GM23338 (cell line): ENCODE measurements around the gene WTIP. TPM values are rescaled to one million over a fixed set of nuclear protein-coding genes. Genes with fewer than 3 reads are reported as not detected.

ENCODE experiments used
- ATAC-seq: fragments of 200-7000 bp; cut with Tn5 transposase; 3 replicates; pipeline ENCODE4 v1.9.1; 2020
- DNase-seq: peaks from one replicate; pipeline ENCODE4 v3.0.0-alpha.2; 2015; ENCODE audit warnings: low spot score
- H2AFZ ChIP-seq: fragments of 200-600 bp; sonication (generic); 2 replicates; pipeline ENCODE4 v1.8.0; 2016; ENCODE audit warnings: antibody characterized with exemption, mild to moderate bottlenecking, moderate library complexity
- H3F3A ChIP-seq: fragments of 200-600 bp; sonication (generic); replicated peaks from 2 replicates; pipeline ENCODE4 v1.8.0; 2017; ENCODE audit warnings: antibody characterized with exemption, mixed run types, low read depth
- H3K27ac ChIP-seq: fragments of 200-600 bp; sonication (generic); 2 replicates; pipeline ENCODE4 v1.6.1; 2016; ENCODE audit warnings: low read depth
- H3K27me3 ChIP-seq: fragments of 200-600 bp; sonication (generic); 2 replicates; pipeline ENCODE4 v1.8.0; 2016; ENCODE audit warnings: mild to moderate bottlenecking, mixed run types, moderate library complexity; ENCODE audit not compliant: insufficient read depth
- H3K36me3 ChIP-seq: fragments of 200-600 bp; sonication (generic); 2 replicates; pipeline ENCODE4 v1.8.0; 2016; ENCODE audit warnings: mild to moderate bottlenecking; ENCODE audit not compliant: insufficient read depth
- H3K4me1 ChIP-seq: fragments of 200-600 bp; sonication (generic); 2 replicates; pipeline ENCODE4 v1.8.0; 2016; ENCODE audit warnings: mild to moderate bottlenecking, moderate library complexity; ENCODE audit not compliant: insufficient read depth
- H3K4me2 ChIP-seq: fragments of 200-600 bp; sonication (generic); 2 replicates; pipeline ENCODE4 v1.7.1; 2017; ENCODE audit warnings: mixed run types
- H3K4me3 ChIP-seq: fragments of 200-600 bp; sonication (generic); 2 replicates; pipeline ENCODE4 v1.6.1; 2016; ENCODE audit warnings: mixed run types
- H3K79me2 ChIP-seq: fragments of 200-600 bp; sonication (generic); replicated peaks from 2 replicates; pipeline ENCODE4 v1.8.0; 2017; ENCODE audit warnings: mild to moderate bottlenecking; ENCODE audit not compliant: insufficient read depth
- H3K9me2 ChIP-seq: fragments of 200-600 bp; sonication (generic); 2 replicates; pipeline ENCODE4 v1.8.0; 2017; ENCODE audit not compliant: insufficient read depth
- H4K20me1 ChIP-seq: fragments of 200-600 bp; sonication (generic); replicated peaks from 2 replicates; pipeline ENCODE4 v1.8.0; 2017; ENCODE audit warnings: mild to moderate bottlenecking; ENCODE audit not compliant: insufficient read depth
- H3K27ac Mint-ChIP-seq: 2 replicates; pipeline ENCODE4 v1.8.0; 2020; ENCODE audit warnings: inconsistent platforms, mild to moderate bottlenecking, moderate library complexity, mixed read lengths
- H3K27me3 Mint-ChIP-seq: 3 replicates; pipeline ENCODE4 v1.8.0; 2022; ENCODE audit warnings: low read depth, mild to moderate bottlenecking, moderate library complexity, mixed read lengths, inconsistent platforms; ENCODE audit not compliant: insufficient read depth, poor library complexity
- H3K36me3 Mint-ChIP-seq: 3 replicates; pipeline ENCODE4 v1.8.0; 2021; ENCODE audit warnings: low read depth, mild to moderate bottlenecking, inconsistent platforms, moderate library complexity, mixed read lengths
- H3K4me1 Mint-ChIP-seq: 3 replicates; pipeline ENCODE4 v1.8.0; 2020; ENCODE audit warnings: mild to moderate bottlenecking, inconsistent platforms, mixed read lengths
- H3K4me3 Mint-ChIP-seq: 3 replicates; pipeline ENCODE4 v1.8.0; 2021; ENCODE audit warnings: moderate library complexity, mild to moderate bottlenecking, inconsistent platforms, mixed read lengths
- H3K9me3 Mint-ChIP-seq: 3 replicates; pipeline ENCODE4 v1.8.0; 2020; ENCODE audit warnings: moderate library complexity, mild to moderate bottlenecking, inconsistent platforms, mixed read lengths
- CREB1 ChIP-seq: fragments of 250-450 bp; sonication (Bioruptor Pico); IDR thresholded peaks from 2 replicates; pipeline ENCODE4 v1.5.0; 2020; ENCODE audit warnings: low read depth, mild to moderate bottlenecking, moderate library complexity
- JUNB ChIP-seq: IDR thresholded peaks from one replicate; pipeline ENCODE4 v1.6.1; 2016; ENCODE audit warnings: antibody characterized with exemption; ENCODE audit not compliant: unreplicated experiment
- NANOG ChIP-seq: IDR thresholded peaks from 2 replicates; pipeline ENCODE4 v1.6.1; 2016; ENCODE audit warnings: antibody characterized with exemption, borderline replicate concordance
- STAT1 ChIP-seq: IDR thresholded peaks from one replicate; pipeline ENCODE4 v1.6.1; 2016; ENCODE audit warnings: antibody characterized with exemption; ENCODE audit not compliant: unreplicated experiment
- ZNF114 ChIP-seq: fragments of 250-450 bp; sonication (Bioruptor Pico); IDR thresholded peaks from 2 replicates; pipeline ENCODE4 v1.5.0; 2020; ENCODE audit warnings: mild to moderate bottlenecking, moderate library complexity
- ZNF331 ChIP-seq: fragments of 250-450 bp; sonication (Bioruptor Pico); IDR thresholded peaks from 2 replicates; pipeline ENCODE4 v1.5.0; 2020; ENCODE audit warnings: low read depth, mild to moderate bottlenecking, moderate library complexity
- polyA plus RNA-seq: library from polyadenylated mRNA; unstranded; fragments of >200 nt; fragmentation: Nextera tagmentation; extraction: Ambion mirVana; gene quantifications from 2 replicates; pipeline ENCODE4 v1.2.1, GENCODE V29; 2016
- total RNA-seq: library from RNA; depleted of rRNA; stranded (reverse); fragments of >200 nt; shearing (Covaris generic); gene quantifications from 2 replicates; pipeline ENCODE4 v1.2.3, GENCODE V29; 2014
- TF ChIP-seq, protein P1 (sequence below): IDR thresholded peaks from one replicate; pipeline ENCODE4 v1.6.1; 2018; ENCODE audit warnings: antibody characterized with exemption; ENCODE audit not compliant: unreplicated experiment
- TF ChIP-seq, protein P2 (sequence below): fragments of 250-450 bp; sonication (Bioruptor Pico); IDR thresholded peaks from 2 replicates; pipeline ENCODE4 v1.5.0; 2020; ENCODE audit warnings: mild to moderate bottlenecking, moderate library complexity
- TF ChIP-seq, protein P3 (sequence below), 2 experiments: fragments of 200-600 bp in 1 of 2; sonication (generic) in 1 of 2; conservative IDR thresholded peaks; 2 replicates each; pipeline versions ENCODE4 v1.5.1 to v1.6.1; 2016 to 2017; ENCODE audit warnings: antibody characterized with exemption in 2 of 2, low read depth in 2 of 2, mild to moderate bottlenecking in 2 of 2, moderate library complexity in 1 of 2

The WTIP gene
- total and polyA plus RNA-seq, 2 experiments from 2014 or later: 0.47 to 8.9 TPM

DNA sequence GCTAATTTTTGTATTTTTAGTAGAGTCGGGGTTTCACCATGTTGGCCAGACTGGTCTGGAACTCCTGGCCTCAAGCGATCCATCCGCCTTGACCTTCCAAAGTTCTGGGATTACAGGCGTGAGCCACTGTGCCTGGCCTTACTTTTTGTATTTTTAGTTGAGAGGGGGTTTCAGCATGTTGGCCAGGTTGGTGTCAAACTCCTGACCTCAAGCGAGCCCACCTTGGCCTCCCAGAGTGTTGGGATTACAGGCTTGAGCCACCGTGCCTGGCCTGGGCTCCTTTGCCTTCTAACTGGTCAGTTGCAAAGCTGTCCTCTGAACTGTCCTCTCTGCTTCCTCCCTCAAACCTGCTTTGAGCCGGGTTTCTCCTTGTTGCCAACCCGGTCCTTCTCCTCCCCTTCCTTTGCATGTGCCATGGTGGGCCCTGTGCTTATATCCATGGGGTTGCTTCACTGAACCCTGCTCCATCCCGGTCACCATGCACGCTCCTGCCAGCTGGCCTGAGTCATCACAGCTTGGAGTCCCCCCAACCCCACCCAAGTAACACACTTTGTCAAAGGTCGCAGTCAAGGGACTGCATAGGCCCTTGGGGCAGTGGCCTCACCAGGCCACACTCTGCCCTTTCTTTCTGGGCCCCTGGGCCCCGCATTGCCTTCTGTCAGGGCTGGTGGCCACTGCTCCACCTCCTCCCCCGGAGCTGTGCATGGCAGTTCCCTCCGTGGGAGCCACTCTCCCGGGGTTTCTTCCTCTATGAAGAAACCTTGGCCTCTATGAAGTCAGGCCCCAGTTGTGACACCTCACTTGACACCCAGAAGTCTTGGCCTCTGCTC is 21.2 kb downstream of the WTIP start:
- Mint-ChIP-seq H3K36me3 (peaks cover 4% of the 10 kb centered on the region; the same call in 1 of the 3 replicates), H3K9me3 (0 out of 3 replicates have a peak, but pooled peaks cover under 1% of the 10 kb centered on the region), H3K27ac (peak overlapping the region; percentile 86; the same call in 1 of the 2 replicates), H3K4me3 (no peak overlapping the region; the same call in 2 of the 3 replicates), H3K27me3 (peaks cover 11% of the 10 kb centered on the region), H3K4me1 (peaks cover 11% of the 10 kb centered on the region)
- H3F3A ChIP-seq: no peaks in the 10 kb centered on the region
- no peaks in the 10 kb centered on the region for H3K79me2 ChIP-seq
- no peak overlapping the region for H3K4me2 ChIP-seq
- no peaks in the 10 kb centered on the region for H3K36me3 ChIP-seq
- H4K20me1 ChIP-seq: no peaks in the 10 kb centered on the region; the same call in none of the 2 replicates
- ATAC-seq: no peak
- no peak overlapping the region for H3K27ac ChIP-seq
- DNase-seq: no peak
- H3K27me3 ChIP-seq: peaks cover 16% of the 10 kb centered on the region
- TF ChIP-seq STAT1: no peak
- TF ChIP-seq ZNF331: no peak
- TF ChIP-seq, protein P1, sequence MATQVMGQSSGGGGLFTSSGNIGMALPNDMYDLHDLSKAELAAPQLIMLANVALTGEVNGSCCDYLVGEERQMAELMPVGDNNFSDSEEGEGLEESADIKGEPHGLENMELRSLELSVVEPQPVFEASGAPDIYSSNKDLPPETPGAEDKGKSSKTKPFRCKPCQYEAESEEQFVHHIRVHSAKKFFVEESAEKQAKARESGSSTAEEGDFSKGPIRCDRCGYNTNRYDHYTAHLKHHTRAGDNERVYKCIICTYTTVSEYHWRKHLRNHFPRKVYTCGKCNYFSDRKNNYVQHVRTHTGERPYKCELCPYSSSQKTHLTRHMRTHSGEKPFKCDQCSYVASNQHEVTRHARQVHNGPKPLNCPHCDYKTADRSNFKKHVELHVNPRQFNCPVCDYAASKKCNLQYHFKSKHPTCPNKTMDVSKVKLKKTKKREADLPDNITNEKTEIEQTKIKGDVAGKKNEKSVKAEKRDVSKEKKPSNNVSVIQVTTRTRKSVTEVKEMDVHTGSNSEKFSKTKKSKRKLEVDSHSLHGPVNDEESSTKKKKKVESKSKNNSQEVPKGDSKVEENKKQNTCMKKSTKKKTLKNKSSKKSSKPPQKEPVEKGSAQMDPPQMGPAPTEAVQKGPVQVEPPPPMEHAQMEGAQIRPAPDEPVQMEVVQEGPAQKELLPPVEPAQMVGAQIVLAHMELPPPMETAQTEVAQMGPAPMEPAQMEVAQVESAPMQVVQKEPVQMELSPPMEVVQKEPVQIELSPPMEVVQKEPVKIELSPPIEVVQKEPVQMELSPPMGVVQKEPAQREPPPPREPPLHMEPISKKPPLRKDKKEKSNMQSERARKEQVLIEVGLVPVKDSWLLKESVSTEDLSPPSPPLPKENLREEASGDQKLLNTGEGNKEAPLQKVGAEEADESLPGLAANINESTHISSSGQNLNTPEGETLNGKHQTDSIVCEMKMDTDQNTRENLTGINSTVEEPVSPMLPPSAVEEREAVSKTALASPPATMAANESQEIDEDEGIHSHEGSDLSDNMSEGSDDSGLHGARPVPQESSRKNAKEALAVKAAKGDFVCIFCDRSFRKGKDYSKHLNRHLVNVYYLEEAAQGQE: no peak
- TF ChIP-seq, protein P2, sequence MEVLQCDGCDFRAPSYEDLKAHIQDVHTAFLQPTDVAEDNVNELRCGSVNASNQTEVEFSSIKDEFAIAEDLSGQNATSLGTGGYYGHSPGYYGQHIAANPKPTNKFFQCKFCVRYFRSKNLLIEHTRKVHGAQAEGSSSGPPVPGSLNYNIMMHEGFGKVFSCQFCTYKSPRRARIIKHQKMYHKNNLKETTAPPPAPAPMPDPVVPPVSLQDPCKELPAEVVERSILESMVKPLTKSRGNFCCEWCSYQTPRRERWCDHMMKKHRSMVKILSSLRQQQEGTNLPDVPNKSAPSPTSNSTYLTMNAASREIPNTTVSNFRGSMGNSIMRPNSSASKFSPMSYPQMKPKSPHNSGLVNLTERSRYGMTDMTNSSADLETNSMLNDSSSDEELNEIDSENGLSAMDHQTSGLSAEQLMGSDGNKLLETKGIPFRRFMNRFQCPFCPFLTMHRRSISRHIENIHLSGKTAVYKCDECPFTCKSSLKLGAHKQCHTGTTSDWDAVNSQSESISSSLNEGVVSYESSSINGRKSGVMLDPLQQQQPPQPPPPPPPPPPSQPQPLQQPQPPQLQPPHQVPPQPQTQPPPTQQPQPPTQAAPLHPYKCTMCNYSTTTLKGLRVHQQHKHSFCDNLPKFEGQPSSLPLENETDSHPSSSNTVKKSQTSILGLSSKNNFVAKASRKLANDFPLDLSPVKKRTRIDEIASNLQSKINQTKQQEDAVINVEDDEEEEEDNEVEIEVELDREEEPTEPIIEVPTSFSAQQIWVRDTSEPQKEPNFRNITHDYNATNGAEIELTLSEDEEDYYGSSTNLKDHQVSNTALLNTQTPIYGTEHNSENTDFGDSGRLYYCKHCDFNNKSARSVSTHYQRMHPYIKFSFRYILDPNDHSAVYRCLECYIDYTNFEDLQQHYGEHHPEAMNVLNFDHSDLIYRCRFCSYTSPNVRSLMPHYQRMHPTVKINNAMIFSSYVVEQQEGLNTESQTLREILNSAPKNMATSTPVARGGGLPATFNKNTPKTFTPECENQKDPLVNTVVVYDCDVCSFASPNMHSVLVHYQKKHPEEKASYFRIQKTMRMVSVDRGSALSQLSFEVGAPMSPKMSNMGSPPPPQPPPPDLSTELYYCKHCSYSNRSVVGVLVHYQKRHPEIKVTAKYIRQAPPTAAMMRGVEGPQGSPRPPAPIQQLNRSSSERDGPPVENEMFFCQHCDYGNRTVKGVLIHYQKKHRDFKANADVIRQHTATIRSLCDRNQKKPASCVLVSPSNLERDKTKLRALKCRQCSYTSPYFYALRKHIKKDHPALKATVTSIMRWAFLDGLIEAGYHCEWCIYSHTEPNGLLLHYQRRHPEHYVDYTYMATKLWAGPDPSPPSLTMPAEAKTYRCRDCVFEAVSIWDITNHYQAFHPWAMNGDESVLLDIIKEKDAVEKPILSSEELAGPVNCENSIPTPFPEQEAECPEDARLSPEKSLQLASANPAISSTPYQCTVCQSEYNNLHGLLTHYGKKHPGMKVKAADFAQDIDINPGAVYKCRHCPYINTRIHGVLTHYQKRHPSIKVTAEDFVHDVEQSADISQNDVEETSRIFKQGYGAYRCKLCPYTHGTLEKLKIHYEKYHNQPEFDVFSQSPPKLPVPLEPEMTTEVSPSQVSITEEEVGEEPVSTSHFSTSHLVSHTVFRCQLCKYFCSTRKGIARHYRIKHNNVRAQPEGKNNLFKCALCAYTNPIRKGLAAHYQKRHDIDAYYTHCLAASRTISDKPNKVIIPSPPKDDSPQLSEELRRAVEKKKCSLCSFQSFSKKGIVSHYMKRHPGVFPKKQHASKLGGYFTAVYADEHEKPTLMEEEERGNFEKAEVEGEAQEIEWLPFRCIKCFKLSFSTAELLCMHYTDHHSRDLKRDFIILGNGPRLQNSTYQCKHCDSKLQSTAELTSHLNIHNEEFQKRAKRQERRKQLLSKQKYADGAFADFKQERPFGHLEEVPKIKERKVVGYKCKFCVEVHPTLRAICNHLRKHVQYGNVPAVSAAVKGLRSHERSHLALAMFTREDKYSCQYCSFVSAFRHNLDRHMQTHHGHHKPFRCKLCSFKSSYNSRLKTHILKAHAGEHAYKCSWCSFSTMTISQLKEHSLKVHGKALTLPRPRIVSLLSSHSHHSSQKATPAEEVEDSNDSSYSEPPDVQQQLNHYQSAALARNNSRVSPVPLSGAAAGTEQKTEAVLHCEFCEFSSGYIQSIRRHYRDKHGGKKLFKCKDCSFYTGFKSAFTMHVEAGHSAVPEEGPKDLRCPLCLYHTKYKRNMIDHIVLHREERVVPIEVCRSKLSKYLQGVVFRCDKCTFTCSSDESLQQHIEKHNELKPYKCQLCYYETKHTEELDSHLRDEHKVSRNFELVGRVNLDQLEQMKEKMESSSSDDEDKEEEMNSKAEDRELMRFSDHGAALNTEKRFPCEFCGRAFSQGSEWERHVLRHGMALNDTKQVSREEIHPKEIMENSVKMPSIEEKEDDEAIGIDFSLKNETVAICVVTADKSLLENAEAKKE: no peak
- TF ChIP-seq ZNF114: no peak
- TF ChIP-seq, protein P3, sequence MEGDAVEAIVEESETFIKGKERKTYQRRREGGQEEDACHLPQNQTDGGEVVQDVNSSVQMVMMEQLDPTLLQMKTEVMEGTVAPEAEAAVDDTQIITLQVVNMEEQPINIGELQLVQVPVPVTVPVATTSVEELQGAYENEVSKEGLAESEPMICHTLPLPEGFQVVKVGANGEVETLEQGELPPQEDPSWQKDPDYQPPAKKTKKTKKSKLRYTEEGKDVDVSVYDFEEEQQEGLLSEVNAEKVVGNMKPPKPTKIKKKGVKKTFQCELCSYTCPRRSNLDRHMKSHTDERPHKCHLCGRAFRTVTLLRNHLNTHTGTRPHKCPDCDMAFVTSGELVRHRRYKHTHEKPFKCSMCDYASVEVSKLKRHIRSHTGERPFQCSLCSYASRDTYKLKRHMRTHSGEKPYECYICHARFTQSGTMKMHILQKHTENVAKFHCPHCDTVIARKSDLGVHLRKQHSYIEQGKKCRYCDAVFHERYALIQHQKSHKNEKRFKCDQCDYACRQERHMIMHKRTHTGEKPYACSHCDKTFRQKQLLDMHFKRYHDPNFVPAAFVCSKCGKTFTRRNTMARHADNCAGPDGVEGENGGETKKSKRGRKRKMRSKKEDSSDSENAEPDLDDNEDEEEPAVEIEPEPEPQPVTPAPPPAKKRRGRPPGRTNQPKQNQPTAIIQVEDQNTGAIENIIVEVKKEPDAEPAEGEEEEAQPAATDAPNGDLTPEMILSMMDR (conservative IDR thresholded peaks at IDR 0.05; ENCODE audit: low read depth in 2 of 2): no peak
- no peak for TF ChIP-seq CREB1 (CRISPR knock-in tag)
- no peak for TF ChIP-seq JUNB
- no peak for TF ChIP-seq NANOG
- no peaks in the 10 kb centered on the region for H3K9me2 ChIP-seq
- H3K4me1 ChIP-seq: no peaks in the 10 kb centered on the region
- H3K4me3 ChIP-seq: no peak overlapping the region
- H2AFZ ChIP-seq: no peak overlapping the region
